Measurements from ENCODE around the gene STARD8.

The STARD8 gene

DNA sequence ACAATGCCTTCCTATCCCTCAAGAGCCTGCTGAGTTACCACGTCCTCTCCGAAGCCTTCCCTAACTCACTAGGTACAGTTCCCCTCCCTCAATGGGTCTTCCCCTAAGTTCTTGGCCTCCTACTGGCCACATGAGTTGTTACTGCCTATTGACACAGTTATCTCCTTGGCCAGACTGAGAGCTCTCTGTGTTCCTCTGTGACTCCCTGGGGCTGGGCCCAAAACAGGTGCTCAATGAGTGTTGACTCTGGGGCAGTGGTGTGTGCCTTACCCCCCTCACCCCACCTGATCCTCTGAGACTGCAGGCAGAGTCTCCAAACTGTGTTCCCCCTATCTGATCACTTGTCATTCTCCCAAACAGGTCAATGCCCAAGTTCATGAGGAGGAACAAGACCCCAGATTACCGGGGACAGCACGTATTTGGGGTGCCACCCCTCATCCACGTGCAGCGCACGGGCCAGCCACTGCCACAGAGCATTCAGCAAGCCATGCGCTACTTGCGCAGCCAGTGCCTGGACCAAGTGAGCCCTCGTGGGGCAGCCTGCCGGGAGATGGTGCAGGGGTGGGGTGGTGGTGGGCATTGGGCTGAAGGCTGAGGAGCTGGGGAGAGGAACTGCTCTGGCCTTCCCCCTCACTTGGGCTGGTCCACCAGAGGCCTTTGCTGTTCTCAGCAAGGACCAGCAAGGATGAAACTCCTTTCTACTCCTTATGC lies 72.6 kb downstream of the STARD8 start:
- DNase-seq (no peak), ATAC-seq (replicated peaks) (no peak)
- Mint-ChIP-seq H3K27ac (no peak overlapping the region), H3K36me3 (ENCODE audit: insufficient read depth) (peaks cover 3% of the 10 kb centered on the region), H3K9me3 (no peaks in the 10 kb centered on the region), H3K4me1 (ENCODE audit: low read depth in 2 of 2) (no peaks in the 10 kb centered on the region), H3K27me3 (no peaks in the 10 kb centered on the region), H3K4me3 (no peak overlapping the region)

DNA sequence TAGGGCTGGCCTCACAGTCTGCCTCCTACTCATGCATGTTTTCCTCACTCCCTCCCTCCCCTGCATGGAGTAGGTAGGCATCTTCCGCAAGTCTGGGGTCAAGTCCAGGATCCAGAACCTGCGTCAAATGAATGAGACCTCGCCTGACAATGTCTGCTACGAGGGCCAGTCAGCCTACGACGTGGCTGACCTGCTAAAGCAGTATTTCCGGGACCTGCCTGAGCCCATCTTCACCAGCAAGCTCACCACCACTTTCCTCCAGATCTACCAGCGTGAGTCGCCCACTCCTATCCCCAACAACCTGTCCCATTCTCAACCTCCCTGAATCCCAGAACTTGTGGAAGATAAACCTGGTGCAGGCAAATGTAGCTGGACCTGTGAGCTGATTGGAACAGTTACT lies 73.4 kb downstream of the STARD8 start:
- Mint-ChIP-seq H3K27ac (no peak overlapping the region), H3K4me1 (ENCODE audit: low read depth in 2 of 2) (no peaks in the 10 kb centered on the region), H3K9me3 (no peaks in the 10 kb centered on the region), H3K36me3 (ENCODE audit: insufficient read depth) (peaks cover 3% of the 10 kb centered on the region), H3K27me3 (no peaks in the 10 kb centered on the region), H3K4me3 (no peak overlapping the region)
- DNase-seq = no peak
- ATAC-seq (replicated peaks) = no peak

DNA sequence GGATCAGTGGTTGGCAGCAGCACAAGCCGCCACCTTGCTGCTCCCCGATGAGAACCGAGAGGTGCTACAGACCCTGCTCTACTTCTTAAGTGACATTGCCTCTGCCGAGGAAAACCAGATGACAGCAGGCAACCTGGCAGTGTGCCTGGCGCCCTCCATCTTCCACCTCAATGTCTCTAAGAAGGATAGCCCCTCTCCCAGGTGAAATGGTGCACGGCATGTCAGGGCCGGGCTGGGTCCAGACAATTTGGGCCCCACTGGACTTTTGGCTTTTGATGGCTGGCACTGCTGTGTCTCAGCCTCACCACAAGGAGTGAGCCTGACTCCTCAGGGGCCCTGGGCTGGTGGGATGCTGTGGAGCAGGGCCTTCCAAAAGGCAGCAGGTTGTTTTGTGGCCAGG lies 74.1 kb downstream of the STARD8 start:
- ATAC-seq (replicated peaks) (no peak), DNase-seq (no peak)
- Mint-ChIP-seq H3K27ac (no peak overlapping the region), H3K4me3 (no peak overlapping the region), H3K9me3 (no peaks in the 10 kb centered on the region), H3K36me3 (ENCODE audit: insufficient read depth) (peaks cover 3% of the 10 kb centered on the region), H3K4me1 (ENCODE audit: low read depth in 2 of 2) (no peaks in the 10 kb centered on the region), H3K27me3 (no peaks in the 10 kb centered on the region)

DNA sequence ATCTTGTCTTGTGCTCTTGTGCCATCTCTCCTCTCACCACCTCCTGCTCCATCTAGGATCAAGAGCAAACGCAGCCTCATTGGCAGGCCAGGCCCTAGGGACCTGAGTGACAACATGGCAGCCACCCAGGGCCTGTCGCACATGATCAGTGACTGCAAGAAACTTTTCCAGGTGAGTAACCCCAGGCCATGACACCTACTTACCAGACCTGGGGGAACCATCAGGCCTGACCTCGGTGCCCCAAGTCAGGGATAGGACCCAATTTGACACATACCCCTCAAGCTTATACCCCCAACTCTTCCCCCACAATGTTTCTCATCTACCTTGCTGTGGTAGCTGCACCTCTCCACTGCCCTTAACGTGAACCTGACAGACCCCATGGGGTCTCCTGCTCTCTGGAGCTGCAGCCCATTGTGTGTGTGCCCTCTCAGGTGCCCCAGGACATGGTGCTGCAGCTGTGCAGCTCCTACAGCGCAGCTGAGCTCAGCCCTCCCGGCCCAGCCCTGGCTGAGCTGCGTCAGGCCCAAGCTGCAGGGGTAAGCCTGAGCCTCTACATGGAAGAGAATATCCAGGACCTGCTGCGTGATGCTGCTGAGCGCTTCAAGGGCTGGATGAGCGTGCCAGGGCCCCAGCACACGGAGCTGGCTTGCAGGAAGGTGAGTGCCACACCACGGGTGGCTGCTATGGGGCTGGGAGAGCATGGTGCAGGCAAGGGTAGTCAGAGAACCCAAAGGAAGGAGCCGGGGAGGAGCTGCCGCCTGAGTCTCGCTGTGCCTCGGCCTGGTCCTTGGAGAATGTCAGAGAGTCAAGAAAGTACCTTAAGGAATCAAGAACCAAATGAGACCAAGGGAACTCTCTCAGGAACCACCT lies 74.8 kb downstream of the STARD8 start:
- no peak for DNase-seq
- Mint-ChIP-seq H3K4me1 (ENCODE audit: low read depth in 2 of 2) (no peaks in the 10 kb centered on the region), H3K27me3 (peaks cover 0 to under 1% of the 10 kb centered on the region in 2 donors), H3K27ac (no peak overlapping the region), H3K9me3 (no peaks in the 10 kb centered on the region), H3K36me3 (ENCODE audit: insufficient read depth) (peaks cover 3% of the 10 kb centered on the region), H3K4me3 (no peak overlapping the region)
- no peak for ATAC-seq (replicated peaks)

DNA sequence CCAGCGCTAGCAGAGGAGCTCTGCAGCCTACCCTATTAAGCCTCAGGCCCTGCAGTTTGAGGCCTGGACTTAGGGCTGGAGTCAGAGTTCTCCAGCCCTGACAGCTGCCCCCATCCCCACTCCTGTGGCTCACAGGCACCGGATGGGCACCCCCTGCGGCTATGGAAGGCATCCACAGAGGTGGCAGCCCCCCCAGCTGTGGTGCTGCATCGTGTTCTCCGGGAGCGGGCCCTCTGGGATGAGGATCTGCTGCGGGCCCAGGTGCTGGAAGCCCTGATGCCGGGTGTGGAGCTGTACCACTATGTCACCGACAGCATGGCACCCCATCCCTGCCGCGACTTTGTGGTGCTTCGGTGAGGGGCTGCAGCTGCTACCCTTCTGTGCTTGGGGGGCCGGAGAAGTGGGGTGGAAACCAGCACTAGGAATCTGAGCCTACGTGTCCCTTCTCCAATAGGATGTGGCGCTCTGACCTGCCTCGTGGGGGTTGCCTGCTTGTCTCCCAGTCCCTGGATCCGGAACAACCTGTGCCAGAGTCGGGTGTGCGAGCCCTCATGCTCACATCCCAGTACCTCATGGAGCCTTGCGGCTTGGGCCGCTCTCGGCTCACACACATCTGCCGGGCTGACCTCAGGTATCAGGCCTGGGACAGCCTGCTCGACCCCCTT lies 76.2 kb downstream of the STARD8 start:
- peaks cover 0 to 9% of the 10 kb centered on the region in 2 donors for H3K27me3 Mint-ChIP-seq
- DNase-seq = no peak
- H3K4me1 Mint-ChIP-seq (ENCODE audit: low read depth in 2 of 2) = no peaks in the 10 kb centered on the region
- no peaks in the 10 kb centered on the region for H3K9me3 Mint-ChIP-seq
- peaks cover 3% of the 10 kb centered on the region for H3K36me3 Mint-ChIP-seq (ENCODE audit: insufficient read depth)
- no peak for ATAC-seq (replicated peaks)
- H3K27ac Mint-ChIP-seq = no peak overlapping the region
- H3K4me3 Mint-ChIP-seq = no peak overlapping the region

DNA sequence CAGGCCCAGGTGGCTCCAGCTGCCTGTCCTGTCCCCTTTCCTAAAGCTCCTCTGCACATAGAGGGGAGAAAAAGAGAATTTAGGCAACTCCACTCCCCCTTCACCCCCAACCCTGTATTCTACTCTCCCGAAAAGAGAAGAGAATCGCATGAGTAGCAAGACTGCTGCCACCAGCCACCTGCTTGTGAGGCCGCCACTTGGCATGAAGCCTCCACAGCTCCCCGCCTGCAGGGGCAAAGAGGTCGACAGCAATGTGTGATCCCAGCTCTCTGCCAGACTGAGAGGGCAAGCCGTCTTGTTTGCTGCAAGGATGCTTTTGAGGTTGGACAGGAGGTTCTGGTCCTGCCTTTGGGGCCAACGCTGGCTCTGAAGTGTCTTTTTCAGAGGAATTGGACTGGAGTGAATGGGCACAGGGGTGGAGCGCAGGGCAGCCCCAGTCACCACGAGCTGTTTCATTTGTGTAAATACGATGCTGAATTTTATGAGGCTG lies 77.1 kb downstream of the STARD8 start:
- Mint-ChIP-seq H3K27me3 (peaks cover 0 to 9% of the 10 kb centered on the region in 2 donors), H3K9me3 (no peaks in the 10 kb centered on the region), H3K4me1 (ENCODE audit: low read depth in 2 of 2) (no peaks in the 10 kb centered on the region), H3K4me3 (no peak overlapping the region), H3K36me3 (ENCODE audit: insufficient read depth) (peaks cover 3% of the 10 kb centered on the region), H3K27ac (no peak overlapping the region)
- DNase-seq = no peak
- no peak for ATAC-seq (replicated peaks)

DNA sequence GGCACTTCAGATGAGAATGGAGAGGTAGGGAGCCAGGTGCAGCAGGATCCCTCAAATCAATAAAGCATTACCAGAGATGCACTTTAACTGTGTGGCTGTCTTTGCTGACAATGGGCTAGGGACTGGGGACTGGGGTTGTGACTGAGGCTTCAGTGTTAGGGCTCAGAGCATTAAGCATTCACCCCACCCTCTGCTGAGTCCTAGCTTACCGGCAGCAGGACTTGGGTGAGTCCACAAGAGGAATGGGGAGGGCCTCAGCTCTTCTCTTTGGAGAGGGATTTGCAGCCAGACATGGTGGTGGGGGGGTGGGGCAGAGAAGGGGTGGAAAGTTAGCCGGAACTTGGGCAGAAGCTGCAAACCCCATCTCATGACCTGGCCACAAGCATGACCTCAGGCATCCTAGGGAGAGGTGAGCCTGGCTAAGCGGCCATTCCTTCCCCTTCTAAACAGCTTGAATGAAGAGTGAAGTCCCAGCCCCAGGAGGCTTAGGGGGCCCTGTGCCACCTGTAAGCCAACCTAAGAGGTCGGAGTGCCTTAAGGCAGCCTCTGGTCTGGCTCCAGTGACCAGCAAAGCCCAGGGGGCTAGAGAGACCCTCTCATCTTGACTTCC lies 78.4 kb downstream of the STARD8 start:
- peaks cover 3% of the 10 kb centered on the region for H3K36me3 Mint-ChIP-seq (ENCODE audit: insufficient read depth)
- ATAC-seq (replicated peaks) (no peak), DNase-seq (no peak)
- no peaks in the 10 kb centered on the region for H3K9me3 Mint-ChIP-seq
- H3K27me3 Mint-ChIP-seq = peaks cover 0 to 9% of the 10 kb centered on the region in 2 donors
- H3K4me1 Mint-ChIP-seq (ENCODE audit: low read depth in 2 of 2) = no peaks in the 10 kb centered on the region
- no peak overlapping the region for H3K27ac Mint-ChIP-seq
- H3K4me3 Mint-ChIP-seq = no peak overlapping the region

DNA sequence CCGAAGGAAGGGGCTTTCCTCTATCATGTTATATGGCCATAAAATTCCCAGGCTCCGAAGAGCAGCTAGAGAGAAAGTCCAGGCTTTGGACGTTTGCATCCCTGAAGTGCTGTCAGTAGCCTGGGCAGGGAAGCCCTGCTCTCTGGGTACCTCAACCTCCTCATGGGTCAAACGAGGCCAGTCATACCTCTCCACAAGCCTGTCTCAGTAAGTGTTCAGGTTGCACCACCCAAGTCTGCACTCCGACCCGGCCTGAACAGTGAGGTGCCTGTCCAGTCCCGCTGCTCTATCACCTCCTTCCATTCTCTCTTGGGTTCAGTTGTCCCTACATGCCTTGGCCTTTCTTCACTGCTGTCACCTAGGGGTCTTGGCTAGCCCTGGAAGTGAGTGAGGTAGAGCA lies 78.9 kb downstream of the STARD8 start:
- Mint-ChIP-seq H3K4me3 (no peak overlapping the region), H3K4me1 (ENCODE audit: low read depth in 2 of 2) (no peaks in the 10 kb centered on the region), H3K9me3 (no peaks in the 10 kb centered on the region), H3K36me3 (ENCODE audit: insufficient read depth) (peaks cover 3% of the 10 kb centered on the region), H3K27me3 (peaks cover 0 to 9% of the 10 kb centered on the region in 2 donors), H3K27ac (no peak overlapping the region)
- ATAC-seq (replicated peaks) = no peak
- no peak for DNase-seq

DNA sequence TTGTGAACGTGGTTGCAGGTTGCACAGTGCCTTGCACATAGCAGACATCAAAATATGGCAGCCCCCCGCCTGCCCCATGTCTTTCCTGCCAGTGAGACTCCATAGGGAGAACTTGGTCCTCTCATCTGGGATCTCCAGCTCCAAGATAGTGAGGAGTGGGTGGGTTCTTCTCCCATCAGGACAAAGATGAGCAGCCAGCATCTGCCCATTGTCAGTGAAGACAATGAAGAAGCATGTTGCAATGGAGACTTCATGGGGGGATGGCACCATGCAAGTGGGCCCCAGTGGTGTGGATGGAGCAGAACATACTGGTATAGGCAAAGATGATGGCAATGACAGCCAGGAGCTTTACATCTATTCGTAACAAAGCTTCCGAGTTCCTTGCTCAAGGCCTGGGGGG lies 80.2 kb downstream of the STARD8 start:
- ATAC-seq (replicated peaks) (no peak), DNase-seq (no peak)
- Mint-ChIP-seq H3K9me3 (no peaks in the 10 kb centered on the region), H3K27ac (no peak overlapping the region), H3K36me3 (ENCODE audit: insufficient read depth) (peaks cover 3% of the 10 kb centered on the region), H3K27me3 (peaks cover 0 to 9% of the 10 kb centered on the region in 2 donors), H3K4me3 (no peak overlapping the region), H3K4me1 (ENCODE audit: low read depth in 2 of 2) (no peaks in the 10 kb centered on the region)

DNA sequence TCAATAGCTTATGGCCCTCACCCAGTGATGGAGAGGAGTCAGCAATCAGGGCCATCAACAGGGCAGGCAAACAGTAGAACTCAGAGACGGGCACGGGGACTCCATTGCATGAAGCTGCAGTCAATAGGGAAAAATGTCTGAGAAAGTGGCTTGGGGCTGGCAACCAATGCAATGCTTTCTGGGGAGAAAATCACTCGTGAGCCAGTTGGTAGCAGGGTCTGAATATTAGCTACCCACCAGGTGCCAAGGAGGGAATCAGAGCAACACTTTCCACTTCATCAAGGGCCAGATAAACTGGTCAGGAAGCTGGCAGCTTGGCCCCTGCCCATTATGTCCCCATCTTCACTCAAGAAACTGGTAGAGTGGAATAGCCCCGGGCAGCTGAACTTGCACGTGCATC lies 80.7 kb downstream of the STARD8 start:
- Mint-ChIP-seq H3K36me3 (ENCODE audit: insufficient read depth) (peaks cover 4% of the 10 kb centered on the region), H3K9me3 (no peaks in the 10 kb centered on the region), H3K27ac (no peak overlapping the region), H3K27me3 (peaks cover 0 to 11% of the 10 kb centered on the region in 2 donors), H3K4me3 (no peak overlapping the region), H3K4me1 (ENCODE audit: low read depth in 2 of 2) (no peaks in the 10 kb centered on the region)
- DNase-seq = no peak
- no peak for ATAC-seq (replicated peaks)

DNA sequence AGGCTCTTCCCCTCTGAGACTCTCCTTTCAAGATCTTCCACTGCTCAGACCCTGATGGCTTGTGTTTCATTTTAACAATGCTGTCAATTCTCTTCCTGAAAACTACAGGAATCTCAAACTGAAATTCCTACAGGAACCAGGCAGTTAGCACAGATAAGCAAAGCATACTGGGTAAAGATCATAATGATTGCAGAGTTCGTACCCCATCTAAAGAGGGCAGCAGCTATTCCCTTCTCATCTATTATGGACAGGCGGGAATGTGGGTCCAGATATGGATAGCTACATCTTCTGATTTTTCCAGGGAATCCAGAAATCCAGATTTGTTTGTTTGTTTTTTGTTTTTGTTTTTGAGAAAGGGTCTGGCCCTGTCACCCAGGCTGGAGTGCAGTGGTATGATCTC lies 83.8 kb downstream of the STARD8 start:
- DNase-seq (no peak), ATAC-seq (replicated peaks) (no peak)
- no peak overlapping the region for H3K4me3 Mint-ChIP-seq
- H3K27ac Mint-ChIP-seq = no peak overlapping the region
- no peaks in the 10 kb centered on the region for H3K9me3 Mint-ChIP-seq
- H3K36me3 Mint-ChIP-seq (ENCODE audit: insufficient read depth) = peaks cover 2% of the 10 kb centered on the region
- peaks cover 5 to 22% of the 10 kb centered on the region in 2 donors for H3K27me3 Mint-ChIP-seq
- H3K4me1 Mint-ChIP-seq (ENCODE audit: low read depth in 2 of 2) = no peaks in the 10 kb centered on the region

DNA sequence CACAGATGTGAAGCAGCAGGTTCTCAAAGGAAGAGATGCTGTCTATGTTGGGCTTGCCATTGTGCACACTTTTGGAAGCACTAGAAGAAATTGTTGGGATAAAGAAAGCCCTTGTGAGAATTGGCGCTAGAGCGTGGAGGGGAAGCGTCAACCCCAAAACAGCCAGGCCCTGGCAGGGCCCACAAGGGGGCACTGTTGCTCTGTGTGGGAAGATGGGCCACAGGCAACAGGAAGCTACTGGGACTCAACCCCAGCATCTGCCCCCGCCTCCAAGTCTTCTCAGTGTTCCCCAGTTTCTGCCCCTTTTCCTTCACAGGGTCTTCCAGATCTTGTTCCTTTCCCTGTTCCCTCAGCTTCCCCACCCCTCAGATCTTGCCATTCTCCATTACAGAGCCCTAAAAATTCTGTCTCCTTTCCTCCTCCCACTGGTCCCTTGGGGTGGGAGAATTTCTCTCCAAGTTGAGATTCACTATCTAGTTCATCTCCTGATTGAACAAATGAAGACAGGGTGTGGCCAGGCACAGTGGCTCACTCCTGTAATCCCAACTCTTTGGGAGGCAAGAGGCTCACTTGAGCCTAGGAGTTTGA lies 85.5 kb downstream of the STARD8 start:
- no peak overlapping the region for H3K4me3 Mint-ChIP-seq
- no peaks in the 10 kb centered on the region for H3K9me3 Mint-ChIP-seq
- peaks cover 2% of the 10 kb centered on the region for H3K36me3 Mint-ChIP-seq (ENCODE audit: insufficient read depth)
- peaks cover 5 to 14% of the 10 kb centered on the region in 2 donors for H3K27me3 Mint-ChIP-seq
- peak; percentile 24 to 35 (median 27) for DNase-seq
- H3K4me1 Mint-ChIP-seq (ENCODE audit: low read depth in 2 of 2) = no peaks in the 10 kb centered on the region
- H3K27ac Mint-ChIP-seq = no peak overlapping the region
- peak; percentile 42 for ATAC-seq (replicated peaks)

DNA sequence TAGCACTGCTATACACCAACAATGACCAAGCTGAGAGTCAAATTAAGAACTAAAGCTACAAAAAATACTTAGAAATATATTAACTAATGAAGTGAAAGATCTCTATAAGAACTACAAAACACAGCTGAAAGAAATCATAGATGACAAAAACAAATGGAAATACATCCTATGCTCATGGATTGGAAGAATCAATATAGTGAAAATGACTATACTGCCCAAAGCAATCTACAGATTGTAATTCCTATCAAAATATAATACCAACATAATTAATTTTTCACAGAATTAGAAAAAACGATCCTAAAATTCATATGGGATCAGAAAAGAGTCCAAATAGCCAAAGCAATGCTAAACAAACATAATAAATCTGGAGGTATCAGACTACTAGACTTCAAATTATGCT lies 87.8 kb downstream of the STARD8 start:
- Mint-ChIP-seq H3K9me3 (no peaks in the 10 kb centered on the region), H3K27me3 (peaks cover 5 to 12% of the 10 kb centered on the region in 2 donors), H3K4me3 (no peak overlapping the region), H3K36me3 (ENCODE audit: insufficient read depth) (peaks cover 2% of the 10 kb centered on the region), H3K4me1 (ENCODE audit: low read depth in 2 of 2) (no peaks in the 10 kb centered on the region), H3K27ac (no peak overlapping the region)
- ATAC-seq (replicated peaks) (no peak), DNase-seq (no peak)
